ENCODE data around the gene TOR2A.

- TF ChIP-seq, protein P1, sequence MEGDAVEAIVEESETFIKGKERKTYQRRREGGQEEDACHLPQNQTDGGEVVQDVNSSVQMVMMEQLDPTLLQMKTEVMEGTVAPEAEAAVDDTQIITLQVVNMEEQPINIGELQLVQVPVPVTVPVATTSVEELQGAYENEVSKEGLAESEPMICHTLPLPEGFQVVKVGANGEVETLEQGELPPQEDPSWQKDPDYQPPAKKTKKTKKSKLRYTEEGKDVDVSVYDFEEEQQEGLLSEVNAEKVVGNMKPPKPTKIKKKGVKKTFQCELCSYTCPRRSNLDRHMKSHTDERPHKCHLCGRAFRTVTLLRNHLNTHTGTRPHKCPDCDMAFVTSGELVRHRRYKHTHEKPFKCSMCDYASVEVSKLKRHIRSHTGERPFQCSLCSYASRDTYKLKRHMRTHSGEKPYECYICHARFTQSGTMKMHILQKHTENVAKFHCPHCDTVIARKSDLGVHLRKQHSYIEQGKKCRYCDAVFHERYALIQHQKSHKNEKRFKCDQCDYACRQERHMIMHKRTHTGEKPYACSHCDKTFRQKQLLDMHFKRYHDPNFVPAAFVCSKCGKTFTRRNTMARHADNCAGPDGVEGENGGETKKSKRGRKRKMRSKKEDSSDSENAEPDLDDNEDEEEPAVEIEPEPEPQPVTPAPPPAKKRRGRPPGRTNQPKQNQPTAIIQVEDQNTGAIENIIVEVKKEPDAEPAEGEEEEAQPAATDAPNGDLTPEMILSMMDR (IDR thresholded peaks at IDR 0.05), result no peak
- TF ChIP-seq POLR2AphosphoS5 (IDR thresholded peaks at IDR 0.05) (no peak), EP300 (IDR thresholded peaks at IDR 0.05) (no peak)
Observed at GRCh38 chr9:127708952-127709587, 26.0 kb downstream of the TOR2A start.

Data from gastroesophageal sphincter (tissue), 3 donors.